ENCODE results near the gene BCL6. TPM values are rescaled to one million over a fixed set of nuclear protein-coding genes. Genes with fewer than 3 reads are reported as not detected.
A peak's percentile ranks its signal among the peaks of the same experiment; 100 is the strongest.

Gene BCL6
- total RNA-seq, 2 experiments from 2014 or later: 42.9 to 52.8 TPM

- no peak for ATAC-seq
- intact Hi-C loops (cut with DNase I, micrococcal nuclease): no loop called here
- CTCF ChIA-PET: interaction anchor here (0.9 kb wide), 1 partner anchor 12 kb away, joined by 5 read pairs; no protein-coding TSS in a partner anchor
- no peaks in the 10 kb centered on the region for H3K9me3 Mint-ChIP-seq (ENCODE audit: low read depth)
- no peak for DNase-seq
- POLR2A ChIA-PET: interaction anchor here (0.6 kb wide), 1 partner anchor 216 kb away, joined by 8 read pairs; no protein-coding TSS in a partner anchor
- H3K4me1 Mint-ChIP-seq: peaks cover 5% of the 10 kb centered on the region
- peaks cover 12% of the 10 kb centered on the region for H3K27me3 Mint-ChIP-seq
- no peak overlapping the region for H3K27ac Mint-ChIP-seq
- no peaks in the 10 kb centered on the region for H3K36me3 Mint-ChIP-seq (ENCODE audit: low read depth)
- no peak overlapping the region for H3K4me3 Mint-ChIP-seq
Observed at GRCh38 chr3:187759601-187760000, 14.3 kb upstream of the BCL6 start.

GRCh38 chr3:187758318-187758955 is 13.2 kb upstream of the BCL6 start:
- Mint-ChIP-seq H3K4me1 (peaks cover 5% of the 10 kb centered on the region), H3K27me3 (peaks cover 10% of the 10 kb centered on the region), H3K9me3 (ENCODE audit: low read depth) (no peaks in the 10 kb centered on the region), H3K4me3 (no peak overlapping the region), H3K27ac (no peak overlapping the region), H3K36me3 (ENCODE audit: low read depth) (no peaks in the 10 kb centered on the region)
- DNase-seq (no peak), ATAC-seq (no peak)
- intact Hi-C loops (cut with DNase I, micrococcal nuclease): no loop called here
- CTCF ChIA-PET: interaction anchor here (0.7 kb wide), 1 partner anchor 45 kb away, joined by 3 read pairs; no protein-coding TSS in a partner anchor
- POLR2A ChIA-PET: no interaction called here

GRCh38 chr3:187753516-187753915 is 8.2 kb upstream of the BCL6 start:
- H3K4me3 Mint-ChIP-seq: no peak overlapping the region
- intact Hi-C loops (cut with DNase I, micrococcal nuclease): no loop called here
- DNase-seq: no peak
- H3K27ac Mint-ChIP-seq: no peak overlapping the region
- no peaks in the 10 kb centered on the region for H3K36me3 Mint-ChIP-seq (ENCODE audit: low read depth)
- H3K4me1 Mint-ChIP-seq: peaks cover 36% of the 10 kb centered on the region
- CTCF ChIA-PET: interaction anchor here (1.8 kb wide), 1 partner anchor 10 kb away, joined by 4 read pairs; no protein-coding TSS in a partner anchor
- ATAC-seq: no peak
- H3K27me3 Mint-ChIP-seq: peaks cover 2% of the 10 kb centered on the region
- H3K9me3 Mint-ChIP-seq (ENCODE audit: low read depth): no peaks in the 10 kb centered on the region
- POLR2A ChIA-PET: no interaction called here

- CTCF ChIA-PET: interaction anchor here (0.7 to 5.9 kb wide), 7 partner anchors 11 to 1292 kb away, joined by 3 to 56 read pairs (median 5); no protein-coding TSS in a partner anchor
- H3K27ac Mint-ChIP-seq: peak overlapping the region; percentile 2
- intact Hi-C loops (cut with DNase I, micrococcal nuclease): no loop called here
- H3K27me3 Mint-ChIP-seq: peaks cover 2% of the 10 kb centered on the region
- H3K4me3 Mint-ChIP-seq: no peak overlapping the region
- no peaks in the 10 kb centered on the region for H3K36me3 Mint-ChIP-seq (ENCODE audit: low read depth)
- H3K4me1 Mint-ChIP-seq: peaks cover 54% of the 10 kb centered on the region
- ATAC-seq: no peak
- no peak for DNase-seq
- no peaks in the 10 kb centered on the region for H3K9me3 Mint-ChIP-seq (ENCODE audit: low read depth)
- POLR2A ChIA-PET: no interaction called here
Observed at GRCh38 chr3:187750513-187751123, 5.3 kb upstream of the BCL6 start.

- H3K4me3 Mint-ChIP-seq: no peak overlapping the region
- POLR2A ChIA-PET: no interaction called here
Observed at GRCh38 chr3:187750006-187750512, 4.8 kb upstream of the BCL6 start.

GRCh38 chr3:187748050-187748481 is 2.8 kb upstream of the BCL6 start:
- H3K27ac Mint-ChIP-seq: peak overlapping the region; percentile 99
- POLR2A ChIA-PET: interaction anchor here (0.5 to 1.6 kb wide), 5 partner anchors 9 to 593 kb away, joined by 3 to 6 read pairs (median 4); no protein-coding TSS in a partner anchor
- H3K36me3 Mint-ChIP-seq (ENCODE audit: low read depth): peaks cover 12% of the 10 kb centered on the region
- peak; percentile 51 for ATAC-seq
- H3K27me3 Mint-ChIP-seq: peaks cover 2% of the 10 kb centered on the region
- no peaks in the 10 kb centered on the region for H3K9me3 Mint-ChIP-seq (ENCODE audit: low read depth)
- intact Hi-C loops (cut with DNase I, micrococcal nuclease): loop anchor here (1.0 to 10.0 kb wide), 6 partner anchors 29 to 937 kb away; no protein-coding TSS in a partner anchor
- CTCF ChIA-PET: interaction anchor here (0.5 to 5.9 kb wide), 33 partner anchors 8 to 1383 kb away, joined by 3 to 56 read pairs (median 4); no protein-coding TSS in a partner anchor
- DNase-seq: peak; percentile 95
- peaks cover 56% of the 10 kb centered on the region for H3K4me1 Mint-ChIP-seq
- peak overlapping the region; percentile 91 for H3K4me3 Mint-ChIP-seq

More at GRCh38 chr3:187750006-187750512, 4.8 kb upstream of the BCL6 start:
- peaks cover 2% of the 10 kb centered on the region for H3K27me3 Mint-ChIP-seq
- intact Hi-C loops (cut with DNase I, micrococcal nuclease): no loop called here
- no peaks in the 10 kb centered on the region for H3K9me3 Mint-ChIP-seq (ENCODE audit: low read depth)
- no peak for ATAC-seq
- H3K27ac Mint-ChIP-seq: peak overlapping the region; percentile 2
- H3K36me3 Mint-ChIP-seq (ENCODE audit: low read depth): no peaks in the 10 kb centered on the region
- no peak for DNase-seq
- peaks cover 56% of the 10 kb centered on the region for H3K4me1 Mint-ChIP-seq
- CTCF ChIA-PET: interaction anchor here (0.6 to 5.9 kb wide), 12 partner anchors 10 to 1570 kb away, joined by 3 to 56 read pairs (median 4); no protein-coding TSS in a partner anchor

GRCh38 chr3:187747506-187747905 is 2.2 kb upstream of the BCL6 start:
- Mint-ChIP-seq H3K36me3 (ENCODE audit: low read depth) (peaks cover 12% of the 10 kb centered on the region), H3K4me3 (peak overlapping the region; percentile 91), H3K4me1 (peaks cover 59% of the 10 kb centered on the region), H3K9me3 (ENCODE audit: low read depth) (no peaks in the 10 kb centered on the region), H3K27me3 (peaks cover 2% of the 10 kb centered on the region), H3K27ac (peak overlapping the region; percentile 99)
- no peak for DNase-seq
- ChIA-PET CTCF (interaction anchor here (0.6 to 5.9 kb wide), 40 partner anchors 9 to 1383 kb away, joined by 3 to 56 read pairs (median 4); no protein-coding TSS in a partner anchor), POLR2A (interaction anchor here (0.5 to 2.5 kb wide), 15 partner anchors 9 to 1209 kb away, joined by 3 to 24 read pairs (median 4); partner anchors contain the start of gene LPP)
- intact Hi-C loops (cut with DNase I, micrococcal nuclease): loop anchor here (1.0 to 10.0 kb wide), 6 partner anchors 60 to 937 kb away; no protein-coding TSS in a partner anchor
- no peak for ATAC-seq

- Mint-ChIP-seq H3K9me3 (ENCODE audit: low read depth) (no peaks in the 10 kb centered on the region), H3K36me3 (ENCODE audit: low read depth) (peaks cover 12% of the 10 kb centered on the region), H3K4me3 (peak overlapping the region; percentile 91), H3K4me1 (peaks cover 68% of the 10 kb centered on the region), H3K27ac (peak overlapping the region; percentile 99), H3K27me3 (peaks cover 2% of the 10 kb centered on the region)
- POLR2A ChIA-PET: interaction anchor here (0.5 to 2.5 kb wide), 20 partner anchors 9 to 1209 kb away, joined by 3 to 24 read pairs (median 4); partner anchors contain the start of gene LPP
- ATAC-seq (peak; percentile 23), DNase-seq (peak; percentile 36)
- CTCF ChIA-PET: interaction anchor here (0.6 to 5.9 kb wide), 39 partner anchors 8 to 1295 kb away, joined by 3 to 56 read pairs (median 4); no protein-coding TSS in a partner anchor
- intact Hi-C loops (cut with DNase I, micrococcal nuclease): loop anchor here (1.0 to 10.0 kb wide), 7 partner anchors 61 to 938 kb away; no protein-coding TSS in a partner anchor
Observed at GRCh38 chr3:187746442-187747281, 1.4 kb upstream of the BCL6 start.

- peaks cover 65% of the 10 kb centered on the region for H3K4me1 Mint-ChIP-seq
- peak overlapping the region; percentile 91 for H3K4me3 Mint-ChIP-seq
- POLR2A ChIA-PET: interaction anchor here (0.6 to 2.5 kb wide), 19 partner anchors 24 to 1204 kb away, joined by 3 to 24 read pairs (median 5); no protein-coding TSS in a partner anchor
- intact Hi-C loops (cut with DNase I, micrococcal nuclease): loop anchor here (1.0 to 10.0 kb wide), 6 partner anchors 315 to 939 kb away; no protein-coding TSS in a partner anchor
- peaks cover 2% of the 10 kb centered on the region for H3K27me3 Mint-ChIP-seq
- peak overlapping the region; percentile 99 for H3K27ac Mint-ChIP-seq
- CTCF ChIA-PET: interaction anchor here (0.7 to 5.9 kb wide), 16 partner anchors 24 to 1812 kb away, joined by 3 to 56 read pairs (median 4); no protein-coding TSS in a partner anchor
- DNase-seq (no peak), ATAC-seq (no peak)
- H3K9me3 Mint-ChIP-seq (ENCODE audit: low read depth): no peaks in the 10 kb centered on the region
- H3K36me3 Mint-ChIP-seq (ENCODE audit: low read depth): peaks cover 14% of the 10 kb centered on the region
Observed at GRCh38 chr3:187746059-187746441, 782 bp upstream of the BCL6 start.
